Subcutaneous abdominal adipose tissue (tissue), 5 donors: Measurements from ENCODE around the gene PDK2.

ENCODE experiments used
- H3K27ac ChIP-seq: one replicate; pipeline ENCODE4 v1.7.0; 2013; ENCODE audit warnings: low read depth, mild to moderate bottlenecking, inconsistent platforms, low read length, moderate library complexity
- H3K27me3 ChIP-seq, 5 donors: one replicate each; pipeline ENCODE4 v1.7.0; 2013; ENCODE audit warnings: low read length in 5 of 5, inconsistent platforms in 1 of 5; ENCODE audit not compliant: control insufficient read depth in 5 of 5, insufficient read depth in 4 of 5
- H3K36me3 ChIP-seq, 5 donors: one replicate each; pipeline ENCODE4 v1.7.0; 2013; ENCODE audit warnings: low read length in 5 of 5; ENCODE audit not compliant: control insufficient read depth in 5 of 5, insufficient read depth in 5 of 5
- H3K4me1 ChIP-seq, 5 donors: one replicate each; pipeline ENCODE4 v1.7.0; 2013; ENCODE audit warnings: low read length in 5 of 5, mild to moderate bottlenecking in 3 of 5, moderate library complexity in 1 of 5; ENCODE audit not compliant: control insufficient read depth in 5 of 5, insufficient read depth in 5 of 5
- H3K4me3 ChIP-seq, 5 donors: one replicate each; pipeline ENCODE4 v1.7.0; 2013; ENCODE audit warnings: low read length in 5 of 5, low read depth in 1 of 5
- H3K9ac ChIP-seq, 5 donors: one replicate each; pipeline ENCODE4 v1.7.0; 2013; ENCODE audit warnings: low read length in 5 of 5, mild to moderate bottlenecking in 4 of 5, moderate library complexity in 3 of 5
- H3K9me3 ChIP-seq, 5 donors: one replicate each; pipeline ENCODE4 v1.7.0; 2013; ENCODE audit warnings: low read length in 5 of 5; ENCODE audit not compliant: control insufficient read depth in 5 of 5
- donor health status: healthy.
- donor health status: healthy.
- donor health status: healthy.
- donor health status: healthy.
- donor health status: healthy.

The PDK2 gene

GRCh38 chr17:50150354-50151040 is 55.3 kb downstream of the PDK2 start, which contains the start of gene PPP1R9B:
Gene PPP1R9B, minus strand, starts transcription at chr17:50150677. Its CDS starts 164 bp downstream, at chr17:50150513.
- peaks cover 25 to 93% (median 81%) of the 10 kb centered on the region in 5 donors for H3K4me1 ChIP-seq
- H3K27me3 ChIP-seq, result no peaks in the 10 kb centered on the region
- no peaks in the 10 kb centered on the region for H3K9me3 ChIP-seq

GRCh38 chr17:50151041-50151936 is 56.1 kb downstream of the PDK2 start:
- peak overlapping the region; percentile 65 for H3K27ac ChIP-seq
- H3K4me1 ChIP-seq, result peaks cover 26 to 88% (median 75%) of the 10 kb centered on the region in 5 donors
- no peaks in the 10 kb centered on the region for H3K9me3 ChIP-seq
- peak overlapping the region; percentile 72 to 84 (median 82) for H3K4me3 ChIP-seq
- peak overlapping the region; percentile 1 to 74 (median 50) for H3K9ac ChIP-seq
- no peaks in the 10 kb centered on the region for H3K27me3 ChIP-seq
- H3K36me3 ChIP-seq, result peaks cover 0 to 2% (median 0%) of the 10 kb centered on the region in 5 donors

More at GRCh38 chr17:50150354-50151040, 55.3 kb downstream of the PDK2 start, which contains the start of gene PPP1R9B:
- Histone ChIP-seq H3K27ac (peak within 1 kb of the TSS; percentile 65), H3K36me3 (peaks cover 0 to 3% (median 0%) of the 10 kb centered on the region in 5 donors), H3K9ac (peak within 1 kb of the TSS; percentile 1 to 79 (median 66)), H3K4me3 (peak within 1 kb of the TSS; percentile 72 to 84 (median 82))

- Histone ChIP-seq H3K27ac (peak overlapping the region; percentile 65), H3K27me3 (no peaks in the 10 kb centered on the region), H3K36me3 (no peaks in the 10 kb centered on the region), H3K9ac (peak overlapping the region in 4 of 5 donors; percentile 10 to 62 (median 42)), H3K4me1 (peaks cover 21 to 80% (median 67%) of the 10 kb centered on the region in 5 donors), H3K4me3 (peak overlapping the region; percentile 54 to 82 (median 79)), H3K9me3 (no peaks in the 10 kb centered on the region)
Observed at GRCh38 chr17:50151937-50152547, 56.9 kb downstream of the PDK2 start.

- peaks cover 19 to 73% (median 60%) of the 10 kb centered on the region in 5 donors for H3K4me1 ChIP-seq
- H3K9me3 ChIP-seq, result no peaks in the 10 kb centered on the region
- H3K9ac ChIP-seq, result no peak overlapping the region
- no peaks in the 10 kb centered on the region for H3K27me3 ChIP-seq
- peak overlapping the region in 2 of 5 donors; percentile 79 to 82 for H3K4me3 ChIP-seq
- peak overlapping the region; percentile 65 for H3K27ac ChIP-seq
- H3K36me3 ChIP-seq, result no peaks in the 10 kb centered on the region
Observed at GRCh38 chr17:50152736-50153135, 57.6 kb downstream of the PDK2 start.

- Histone ChIP-seq H3K9ac (peak overlapping the region in 4 of 5 donors; percentile 18 to 53 (median 46)), H3K9me3 (no peaks in the 10 kb centered on the region), H3K27me3 (no peaks in the 10 kb centered on the region), H3K36me3 (no peaks in the 10 kb centered on the region), H3K27ac (peak overlapping the region; percentile 70), H3K4me3 (no peak overlapping the region), H3K4me1 (peaks cover 16 to 63% (median 51%) of the 10 kb centered on the region in 5 donors)
Observed at GRCh38 chr17:50153650-50154575, 58.8 kb downstream of the PDK2 start.

GRCh38 chr17:50154604-50155003 is 59.5 kb downstream of the PDK2 start:
- H3K4me1 ChIP-seq, result peaks cover 16 to 56% (median 46%) of the 10 kb centered on the region in 5 donors

GRCh38 chr17:50155115-50155819 is 60.1 kb downstream of the PDK2 start:
- Histone ChIP-seq H3K4me3 (no peak overlapping the region), H3K36me3 (no peaks in the 10 kb centered on the region), H3K4me1 (peaks cover 16 to 51% (median 46%) of the 10 kb centered on the region in 5 donors), H3K27ac (peak overlapping the region; percentile 70), H3K27me3 (no peaks in the 10 kb centered on the region), H3K9me3 (no peaks in the 10 kb centered on the region), H3K9ac (peak overlapping the region in 2 of 5 donors; percentile 64 to 69)

More at GRCh38 chr17:50154604-50155003, 59.5 kb downstream of the PDK2 start:
- no peaks in the 10 kb centered on the region for H3K9me3 ChIP-seq
- H3K36me3 ChIP-seq, result no peaks in the 10 kb centered on the region
- peak overlapping the region in 3 of 5 donors; percentile 18 to 64 (median 45) for H3K9ac ChIP-seq
- no peak overlapping the region for H3K4me3 ChIP-seq
- H3K27me3 ChIP-seq, result no peaks in the 10 kb centered on the region
- peak overlapping the region; percentile 70 for H3K27ac ChIP-seq

- Histone ChIP-seq H3K27ac (no peak overlapping the region), H3K4me1 (peaks cover 14 to 42% (median 41%) of the 10 kb centered on the region in 5 donors), H3K27me3 (no peaks in the 10 kb centered on the region), H3K4me3 (no peak overlapping the region), H3K9me3 (no peaks in the 10 kb centered on the region), H3K9ac (no peak overlapping the region), H3K36me3 (no peaks in the 10 kb centered on the region)
Observed at GRCh38 chr17:50157891-50158290, 62.7 kb downstream of the PDK2 start.
